C4-2B (cell line): ENCODE data around the gene POLE.

ENCODE experiments used
- CTCF ChIP-seq: fragments of 450-650 bp; conservative IDR thresholded peaks from 2 replicates; pipeline ENCODE4 v1.5.1; 2017; ENCODE audit warnings: mild to moderate bottlenecking
- ZFX ChIP-seq: fragments of 450-650 bp; IDR thresholded peaks from 2 replicates; pipeline ENCODE4 v1.6.1; 2017

- TF ChIP-seq CTCF (no peak), ZFX (no peak)
Observed at GRCh38 chr12:132689227-132689626, 2.1 kb upstream of the POLE start.
